GM11168 (cell line): ENCODE measurements around the gene SRCIN1.
"Not testable (repeated sequence)": the region's sequence is repeated elsewhere in the genome, so short reads cannot be mapped to it uniquely, and the experiment has no call there.

ENCODE experiments used
- in situ Hi-C: fragments of 300-500 bp; cut with MboI; formaldehyde crosslinking; loops from one replicate; pipeline ENCODE4 v1.12.0; 2022; ENCODE audit warnings: low sequenced_read_pairs; ENCODE audit not compliant: unreplicated experiment

The SRCIN1 gene

GRCh38 chr17:38531761-38532160 is 74.0 kb downstream of the SRCIN1 start:
- in situ Hi-C loops = not testable (repeated sequence)

GRCh38 chr17:38530856-38531255 is 74.9 kb downstream of the SRCIN1 start:
- in situ Hi-C loops = not testable (repeated sequence)

- in situ Hi-C loops = not testable (repeated sequence)
These were observed 77.6 kb downstream of the SRCIN1 start for GRCh38 chr17:38528141-38528540.

GRCh38 chr17:38526526-38526925 is 79.2 kb downstream of the SRCIN1 start:
- in situ Hi-C loops = not testable (repeated sequence)

GRCh38 chr17:38512473-38513058 is 93.2 kb downstream of the SRCIN1 start:
- in situ Hi-C loops = no loop called here

GRCh38 chr17:38511150-38512108 is 94.3 kb downstream of the SRCIN1 start:
- in situ Hi-C loops = no loop called here

- in situ Hi-C loops = no loop called here
These were observed 95.2 kb downstream of the SRCIN1 start for GRCh38 chr17:38510421-38511149.

GRCh38 chr17:38509772-38510420 is 95.9 kb downstream of the SRCIN1 start:
- in situ Hi-C loops = no loop called here

- in situ Hi-C loops = no loop called here
These were observed 96.6 kb downstream of the SRCIN1 start for GRCh38 chr17:38508954-38509771.

- in situ Hi-C loops = no loop called here
These were observed 97.2 kb downstream of the SRCIN1 start for GRCh38 chr17:38508570-38508950.

- in situ Hi-C loops = no loop called here
These were observed 97.7 kb downstream of the SRCIN1 start for GRCh38 chr17:38507921-38508569.

- in situ Hi-C loops = no loop called here
These were observed 98.3 kb downstream of the SRCIN1 start for GRCh38 chr17:38507436-38507835.

- in situ Hi-C loops = no loop called here
These were observed 101.5 kb downstream of the SRCIN1 start for GRCh38 chr17:38504216-38504615.

GRCh38 chr17:38503286-38503913 is 102.4 kb downstream of the SRCIN1 start:
- in situ Hi-C loops = not testable (repeated sequence)

GRCh38 chr17:38501718-38502117 is 104.0 kb downstream of the SRCIN1 start:
- in situ Hi-C loops = not testable (repeated sequence)

GRCh38 chr17:38499230-38499629 is 106.5 kb downstream of the SRCIN1 start:
- in situ Hi-C loops = loop anchor here (25.0 kb wide), 1 partner anchor 162 kb away; the partner anchor contains the start of gene GPR179

GRCh38 chr17:38498353-38498752 is 107.4 kb downstream of the SRCIN1 start:
- in situ Hi-C loops = loop anchor here (25.0 kb wide), 1 partner anchor 161 kb away; the partner anchor contains the start of gene GPR179

- in situ Hi-C loops = loop anchor here (25.0 kb wide), 1 partner anchor 160 kb away; the partner anchor contains the start of gene GPR179
These were observed 108.1 kb downstream of the SRCIN1 start for GRCh38 chr17:38497656-38498055.
